ENCODE results near the gene AGAP1. TPM values are rescaled to one million over a fixed set of nuclear protein-coding genes. Genes with fewer than 3 reads are reported as not detected.

AGAP1 gene
- total RNA-seq, 1 donor = 18.5 TPM

DNA sequence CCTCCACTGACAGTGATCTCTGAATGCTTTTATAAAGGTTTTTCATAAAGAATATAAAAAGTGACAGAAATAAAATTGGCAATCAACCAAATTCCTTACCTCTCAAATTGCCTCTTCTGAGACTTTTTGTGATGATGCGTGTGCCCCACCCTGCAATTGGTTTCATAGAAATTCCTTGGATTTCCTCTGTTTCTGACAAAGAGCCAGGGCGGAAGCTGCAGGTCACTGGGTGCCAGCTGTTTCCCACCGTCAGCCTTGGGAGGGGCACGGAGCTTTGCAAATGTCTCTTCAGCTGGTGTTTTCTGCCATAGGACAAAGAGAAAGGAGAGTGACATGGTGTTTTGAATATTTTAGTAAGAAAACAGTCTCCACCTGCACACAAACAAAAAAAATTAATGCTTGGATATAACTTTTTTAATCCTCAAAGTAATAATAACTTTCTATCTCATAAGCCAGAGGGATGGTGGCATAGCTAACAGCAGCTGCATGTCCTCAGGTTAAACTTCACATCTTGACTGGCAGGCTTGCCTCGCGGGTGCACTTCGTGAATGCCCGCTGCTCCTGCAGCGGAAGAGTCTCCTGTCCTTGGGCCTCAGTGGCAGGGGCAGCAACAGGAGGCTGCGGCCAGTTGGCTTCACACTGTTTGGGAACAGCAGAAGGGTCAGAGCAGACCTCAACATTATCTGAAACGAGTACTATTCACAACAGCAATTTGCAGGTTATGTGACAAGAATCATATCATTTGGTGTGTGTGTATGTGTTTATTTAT, 24.7 kb downstream of the AGAP1 start:
- no peaks in the 10 kb centered on the region for H3K9me3 ChIP-seq (ENCODE audit: low read depth, low read length)
- H3K4me3 ChIP-seq (ENCODE audit: insufficient read depth, low read length) = no peak overlapping the region
- no peaks in the 10 kb centered on the region for H3K27me3 ChIP-seq (ENCODE audit: insufficient read depth, low read length)
- H3K79me2 ChIP-seq (ENCODE audit: insufficient read depth, low read length) = peaks cover 92% of the 10 kb centered on the region
- peaks cover 5% of the 10 kb centered on the region for H3K4me1 ChIP-seq (ENCODE audit: insufficient read depth, low read length)
- TF ChIP-seq, protein P1, sequence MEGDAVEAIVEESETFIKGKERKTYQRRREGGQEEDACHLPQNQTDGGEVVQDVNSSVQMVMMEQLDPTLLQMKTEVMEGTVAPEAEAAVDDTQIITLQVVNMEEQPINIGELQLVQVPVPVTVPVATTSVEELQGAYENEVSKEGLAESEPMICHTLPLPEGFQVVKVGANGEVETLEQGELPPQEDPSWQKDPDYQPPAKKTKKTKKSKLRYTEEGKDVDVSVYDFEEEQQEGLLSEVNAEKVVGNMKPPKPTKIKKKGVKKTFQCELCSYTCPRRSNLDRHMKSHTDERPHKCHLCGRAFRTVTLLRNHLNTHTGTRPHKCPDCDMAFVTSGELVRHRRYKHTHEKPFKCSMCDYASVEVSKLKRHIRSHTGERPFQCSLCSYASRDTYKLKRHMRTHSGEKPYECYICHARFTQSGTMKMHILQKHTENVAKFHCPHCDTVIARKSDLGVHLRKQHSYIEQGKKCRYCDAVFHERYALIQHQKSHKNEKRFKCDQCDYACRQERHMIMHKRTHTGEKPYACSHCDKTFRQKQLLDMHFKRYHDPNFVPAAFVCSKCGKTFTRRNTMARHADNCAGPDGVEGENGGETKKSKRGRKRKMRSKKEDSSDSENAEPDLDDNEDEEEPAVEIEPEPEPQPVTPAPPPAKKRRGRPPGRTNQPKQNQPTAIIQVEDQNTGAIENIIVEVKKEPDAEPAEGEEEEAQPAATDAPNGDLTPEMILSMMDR (IDR thresholded peaks at IDR 0.05; ENCODE audit: extremely low read depth, low read depth, low read length) = no peak
- no peaks in the 10 kb centered on the region for H3K36me3 ChIP-seq (ENCODE audit: insufficient read depth, low read length)
- peak; percentile 65 for DNase-seq (ENCODE audit: insufficient read length, low spot score, missing footprints)
- H4K20me1 ChIP-seq (ENCODE audit: insufficient read depth, low read length) = peaks cover 58% of the 10 kb centered on the region
- no peak overlapping the region for H3K27ac ChIP-seq (ENCODE audit: low read depth, low read length)
- H2AFZ ChIP-seq (ENCODE audit: low read length) = no peak overlapping the region
- H3K4me2 ChIP-seq (ENCODE audit: insufficient read depth, low read length) = no peak overlapping the region

DNA sequence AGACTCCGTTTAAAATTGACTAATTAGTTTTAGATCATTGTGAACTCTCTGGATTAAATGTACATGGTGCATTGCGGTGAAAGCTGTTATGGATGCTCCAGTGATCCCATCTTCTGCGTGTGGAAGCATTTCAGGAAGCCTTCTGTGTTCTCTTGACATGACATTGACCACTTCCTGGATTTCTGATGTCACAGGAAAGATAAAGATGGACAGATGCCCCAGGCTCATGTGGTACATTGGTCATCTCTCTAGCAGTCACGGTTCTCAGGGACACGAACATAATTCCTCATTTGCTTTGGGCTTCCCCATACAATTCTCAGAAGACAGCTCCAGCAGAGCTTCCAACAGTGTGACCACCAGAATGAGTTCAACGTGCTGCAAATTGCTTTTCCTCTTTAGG, 26.9 kb downstream of the AGAP1 start:
- Histone ChIP-seq H3K4me1 (ENCODE audit: insufficient read depth, low read length) (no peaks in the 10 kb centered on the region), H3K4me2 (ENCODE audit: insufficient read depth, low read length) (no peak overlapping the region), H3K27ac (ENCODE audit: low read depth, low read length) (no peak overlapping the region), H2AFZ (ENCODE audit: low read length) (no peak overlapping the region), H3K9me3 (ENCODE audit: low read depth, low read length) (no peaks in the 10 kb centered on the region), H3K79me2 (ENCODE audit: insufficient read depth, low read length) (peaks cover 86% of the 10 kb centered on the region), H3K27me3 (ENCODE audit: insufficient read depth, low read length) (no peaks in the 10 kb centered on the region), H3K36me3 (ENCODE audit: insufficient read depth, low read length) (no peaks in the 10 kb centered on the region), H3K4me3 (ENCODE audit: insufficient read depth, low read length) (no peak overlapping the region), H4K20me1 (ENCODE audit: insufficient read depth, low read length) (peaks cover 51% of the 10 kb centered on the region)
- TF ChIP-seq, protein P1 (IDR thresholded peaks at IDR 0.05; ENCODE audit: extremely low read depth, low read depth, low read length) = no peak
- DNase-seq (ENCODE audit: insufficient read length, low spot score, missing footprints) = no peak

DNA sequence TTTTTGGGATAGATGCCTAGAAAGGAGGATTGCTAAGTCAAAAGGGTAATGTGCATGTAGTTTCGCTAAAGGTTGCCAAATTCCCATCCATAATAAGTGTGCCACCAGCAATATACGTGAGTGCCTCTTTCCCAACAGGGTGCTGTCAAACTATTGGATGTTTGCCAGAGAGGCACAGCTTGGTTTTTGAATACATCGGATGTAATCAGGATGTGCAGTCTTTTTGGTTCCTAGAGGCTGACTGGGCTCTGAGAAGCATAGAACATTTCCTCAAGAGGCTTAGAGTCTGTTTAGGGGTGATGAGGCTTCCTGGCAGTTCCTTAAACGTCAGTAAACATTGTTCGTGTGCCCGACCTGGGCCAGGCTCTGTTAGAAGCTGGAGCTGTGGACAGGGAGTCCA, 28.0 kb downstream of the AGAP1 start:
- Histone ChIP-seq H3K4me2 (ENCODE audit: insufficient read depth, low read length) (no peak overlapping the region), H2AFZ (ENCODE audit: low read length) (no peak overlapping the region), H3K27ac (ENCODE audit: low read depth, low read length) (no peak overlapping the region), H3K4me3 (ENCODE audit: insufficient read depth, low read length) (no peak overlapping the region), H4K20me1 (ENCODE audit: insufficient read depth, low read length) (peaks cover 44% of the 10 kb centered on the region), H3K36me3 (ENCODE audit: insufficient read depth, low read length) (no peaks in the 10 kb centered on the region), H3K27me3 (ENCODE audit: insufficient read depth, low read length) (no peaks in the 10 kb centered on the region), H3K9me3 (ENCODE audit: low read depth, low read length) (no peaks in the 10 kb centered on the region), H3K79me2 (ENCODE audit: insufficient read depth, low read length) (peaks cover 81% of the 10 kb centered on the region), H3K4me1 (ENCODE audit: insufficient read depth, low read length) (no peaks in the 10 kb centered on the region)
- DNase-seq (ENCODE audit: insufficient read length, low spot score, missing footprints) = no peak
- TF ChIP-seq, protein P1 (IDR thresholded peaks at IDR 0.05; ENCODE audit: extremely low read depth, low read depth, low read length) = no peak

DNA sequence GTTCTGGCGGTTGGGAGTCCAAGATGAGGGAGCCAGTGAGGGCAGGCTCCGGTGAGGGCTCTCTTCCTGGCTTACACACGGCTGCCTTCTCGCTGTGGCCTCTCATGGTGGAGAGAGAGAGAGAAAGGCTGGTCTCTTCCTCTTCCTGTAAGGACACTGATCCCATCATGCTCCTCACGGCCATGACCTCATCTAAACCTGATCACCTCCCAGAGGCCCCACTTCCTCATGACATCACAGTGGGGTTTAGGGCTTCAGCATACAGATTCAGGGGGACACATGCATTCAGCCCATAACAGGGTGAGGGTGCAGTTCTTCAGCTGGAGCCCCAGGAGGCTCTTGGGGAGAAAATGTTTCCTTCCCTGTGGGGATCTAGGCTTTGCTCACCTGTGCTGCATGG, 29.2 kb downstream of the AGAP1 start:
- no peak overlapping the region for H3K27ac ChIP-seq (ENCODE audit: low read depth, low read length)
- TF ChIP-seq, protein P1 (IDR thresholded peaks at IDR 0.05; ENCODE audit: extremely low read depth, low read depth, low read length) = no peak
- no peaks in the 10 kb centered on the region for H3K9me3 ChIP-seq (ENCODE audit: low read depth, low read length)
- DNase-seq (ENCODE audit: insufficient read length, low spot score, missing footprints) = no peak
- H4K20me1 ChIP-seq (ENCODE audit: insufficient read depth, low read length) = peaks cover 49% of the 10 kb centered on the region
- no peak overlapping the region for H3K4me3 ChIP-seq (ENCODE audit: insufficient read depth, low read length)
- H3K4me2 ChIP-seq (ENCODE audit: insufficient read depth, low read length) = no peak overlapping the region
- H3K4me1 ChIP-seq (ENCODE audit: insufficient read depth, low read length) = no peaks in the 10 kb centered on the region
- H3K27me3 ChIP-seq (ENCODE audit: insufficient read depth, low read length) = no peaks in the 10 kb centered on the region
- no peak overlapping the region for H2AFZ ChIP-seq (ENCODE audit: low read length)
- peaks cover 84% of the 10 kb centered on the region for H3K79me2 ChIP-seq (ENCODE audit: insufficient read depth, low read length)
- H3K36me3 ChIP-seq (ENCODE audit: insufficient read depth, low read length) = no peaks in the 10 kb centered on the region
